Occipital lobe (tissue), 2 donors: ENCODE measurements around the gene TBCD. TPM values are rescaled to one million over a fixed set of nuclear protein-coding genes. Genes with fewer than 3 reads are reported as not detected.
"Not testable (repeated sequence)": the region's sequence is repeated elsewhere in the genome, so short reads cannot be mapped to it uniquely, and the experiment has no call there.

Experiments used
- DNase-seq: peaks from one replicate; lab custom pipeline; 2025; lab: John Stamatoyannopoulos, UW
- total RNA-seq: library from RNA; depleted of rRNA; stranded (reverse); fragments of >200 nt; gene quantifications from one replicate; pipeline ENCODE4 v1.2.3, GENCODE V29; 2014

TBCD gene
- total RNA-seq, 1 donor from 2014 or later, result 58.2 TPM

DNA sequence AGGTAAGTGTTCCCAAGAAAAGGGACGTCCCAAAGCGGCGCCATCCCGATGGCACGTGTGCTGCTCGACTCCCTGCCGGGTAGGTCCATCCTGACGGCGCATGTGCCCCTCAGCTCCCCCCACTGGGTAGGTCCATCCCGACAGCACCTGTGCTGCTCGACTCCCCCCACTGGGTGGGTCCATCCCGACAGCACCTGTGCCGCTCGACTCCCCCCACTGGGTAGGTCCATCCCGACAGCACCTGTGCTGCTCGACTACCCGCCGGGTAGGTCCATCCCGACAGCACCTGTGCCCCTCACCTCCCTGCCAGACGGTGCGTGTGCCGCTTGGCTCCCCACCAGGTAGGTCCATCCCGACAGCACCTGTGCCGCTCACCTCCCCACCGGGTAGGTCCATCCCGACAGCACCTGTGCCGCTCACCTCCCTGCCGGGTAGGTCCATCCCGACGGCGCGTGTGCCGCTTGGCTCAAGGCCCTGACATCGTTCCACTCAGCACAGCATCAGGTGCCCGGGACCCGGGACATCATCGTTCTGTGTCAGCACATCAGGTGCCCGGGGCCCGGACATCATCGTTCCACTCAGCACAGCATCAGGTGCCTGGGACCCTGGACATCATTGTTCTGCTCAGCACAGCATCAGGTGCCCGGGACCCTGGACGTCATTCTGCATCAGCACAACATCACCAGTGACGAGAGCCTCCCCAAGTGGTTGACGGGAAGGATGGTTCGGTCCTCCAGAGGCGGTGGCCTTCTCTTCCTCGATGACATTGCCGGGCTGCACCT is 22.2 kb upstream of the TBCD start:
- no peak for DNase-seq

DNA sequence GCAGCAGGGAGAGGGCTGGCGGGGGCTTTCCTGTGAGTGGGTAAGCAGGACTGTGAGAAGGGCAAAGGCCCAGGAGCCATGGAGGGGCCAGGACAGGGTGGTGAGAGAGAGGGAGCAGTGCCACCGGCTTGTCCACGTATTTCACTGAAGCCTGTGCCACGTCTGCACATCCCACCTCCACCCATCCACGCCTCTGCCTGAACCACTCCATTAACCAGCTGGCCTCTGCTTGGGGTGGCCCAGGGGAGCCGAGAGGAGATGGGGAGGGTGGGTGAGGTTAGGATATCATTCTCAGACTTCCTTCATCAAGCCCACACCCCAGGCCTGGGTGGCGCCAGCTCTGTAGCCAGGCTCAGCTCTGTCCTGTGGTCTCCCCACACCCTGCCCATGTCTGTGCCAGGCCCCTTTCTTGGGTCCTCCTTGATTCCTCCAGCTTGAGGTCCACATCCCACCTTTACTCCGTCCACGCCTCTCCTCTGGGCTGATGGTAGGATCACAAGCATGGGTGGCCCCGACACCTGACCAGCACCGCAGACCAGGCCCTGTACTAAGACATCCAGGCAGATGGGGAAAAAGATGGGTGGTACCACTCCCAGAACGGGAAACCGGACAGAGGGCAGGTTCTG is 19.6 kb upstream of the TBCD start:
- DNase-seq, result no peak

DNA sequence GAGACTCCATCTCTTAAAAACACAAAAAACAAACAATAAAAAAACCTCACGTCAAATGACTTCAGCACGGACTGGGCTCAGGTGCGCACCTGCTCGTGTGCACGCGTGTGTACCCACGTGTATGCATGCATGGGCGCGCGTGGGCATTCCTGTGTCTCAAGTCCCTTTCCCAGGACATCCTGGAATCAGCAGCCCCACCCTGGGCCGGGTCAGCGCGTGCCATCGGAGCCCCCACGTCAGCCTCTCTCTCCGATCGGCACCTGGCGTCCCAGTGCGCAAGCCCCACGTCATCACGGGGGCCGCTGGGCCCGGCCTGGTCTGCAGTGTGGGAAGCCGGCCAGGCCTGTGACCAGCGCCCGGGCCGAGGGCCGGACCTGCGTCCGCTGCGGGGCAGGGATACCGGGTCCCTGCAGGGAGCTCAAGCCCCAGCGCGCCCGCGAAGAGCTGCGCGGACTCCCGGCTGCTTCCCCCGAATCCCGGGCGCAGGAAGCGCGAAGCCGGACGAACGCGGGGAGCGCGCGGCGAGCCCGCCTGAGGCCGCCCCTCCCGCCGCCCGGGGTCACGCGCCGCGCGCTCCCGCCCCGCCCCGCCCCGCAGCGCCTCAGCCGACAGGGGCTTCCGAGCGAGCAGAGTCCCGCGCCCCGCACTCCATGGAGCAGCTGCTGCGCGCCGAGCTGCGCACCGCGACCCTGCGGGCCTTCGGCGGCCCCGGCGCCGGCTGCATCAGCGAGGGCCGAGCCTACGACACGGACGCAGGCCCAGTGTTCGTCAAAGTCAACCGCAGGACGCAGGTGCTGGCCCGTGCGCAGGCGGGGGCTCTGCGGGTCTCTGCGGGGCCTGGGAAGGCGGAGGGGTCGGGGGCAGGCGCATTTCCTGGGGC is 16.6 kb upstream of the TBCD start, which contains the start of gene FN3K:
Gene FN3K (plus strand): TSS at position 629 of the 880 bp plus-strand sequence. CDS start 22 bp downstream, at position 651.
- DNase-seq, result peak; percentile 61

DNA sequence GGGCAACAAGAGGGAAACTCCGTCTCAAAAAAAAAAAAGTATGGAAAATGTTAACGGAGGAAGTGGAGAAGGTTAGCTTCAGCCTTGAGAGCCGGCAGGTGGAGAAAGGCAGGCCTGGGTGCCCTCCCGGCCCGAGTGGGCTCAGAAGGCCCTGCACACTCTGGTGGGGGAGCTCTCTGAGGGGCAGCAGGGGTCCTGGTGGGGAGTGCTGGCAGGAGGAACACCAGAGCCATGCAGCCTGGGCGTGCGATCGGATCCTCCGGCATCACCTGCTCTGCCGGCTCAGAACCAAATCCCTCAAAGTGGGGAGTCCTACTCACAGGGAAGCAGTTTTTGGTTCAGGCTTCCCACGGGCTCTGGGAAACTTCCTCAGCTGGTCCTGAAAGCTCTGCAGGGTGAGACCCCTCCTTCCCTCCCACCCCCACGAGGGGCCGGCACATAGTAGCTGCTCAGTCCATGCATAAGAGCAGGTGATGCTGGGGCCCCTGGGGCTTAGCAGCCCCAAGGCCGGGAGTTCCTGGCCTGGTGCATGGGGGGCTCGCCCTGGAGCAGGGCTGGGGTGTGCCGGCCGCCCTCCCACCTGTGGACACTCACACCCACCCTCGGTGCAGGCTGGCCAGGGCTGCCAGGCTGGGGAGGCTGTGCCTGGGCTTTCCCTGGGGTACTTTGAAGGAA is 15.2 kb upstream of the TBCD start:
- DNase-seq, result no peak

DNA sequence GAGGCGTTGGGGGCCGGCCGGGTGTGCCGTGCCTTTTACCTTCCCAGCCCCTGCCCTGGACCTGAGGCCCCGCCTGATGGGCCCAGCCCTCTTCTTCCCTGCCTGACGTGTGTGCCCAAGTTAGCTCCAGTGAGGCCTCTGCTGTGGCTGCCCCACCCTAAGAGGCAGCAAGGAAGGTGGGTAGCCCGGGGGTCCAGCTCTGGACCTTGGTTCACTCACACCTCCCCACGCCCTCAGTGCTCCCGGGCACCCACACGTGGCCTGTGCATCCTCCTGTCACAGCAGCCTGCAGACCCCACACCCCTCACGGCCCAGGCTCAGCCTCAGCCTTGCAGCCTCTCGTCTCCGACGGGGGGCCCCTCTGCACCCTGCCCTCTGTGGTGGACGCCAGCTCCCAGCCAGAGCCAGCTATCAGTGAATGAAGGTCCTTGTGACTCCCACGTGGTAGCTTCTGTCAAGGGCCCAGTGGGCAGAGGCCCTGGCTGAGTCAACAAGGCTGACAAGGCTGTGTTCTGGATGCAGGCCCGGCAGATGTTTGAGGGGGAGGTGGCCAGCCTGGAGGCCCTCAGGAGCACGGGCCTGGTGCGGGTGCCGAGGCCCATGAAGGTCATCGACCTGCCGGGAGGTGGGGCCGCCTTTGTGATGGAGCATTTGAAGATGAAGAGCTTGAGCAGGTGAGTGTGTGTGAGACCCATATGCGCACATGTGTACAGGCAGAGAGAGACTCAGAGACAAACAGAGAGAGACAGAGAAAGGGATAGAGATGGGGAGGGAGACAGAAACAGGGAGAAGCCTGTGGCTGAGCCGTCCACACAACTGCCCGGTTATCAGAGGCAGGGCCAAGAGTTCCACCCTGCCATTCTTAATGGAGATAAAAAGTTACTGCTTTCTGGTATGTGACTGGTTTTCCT is 13.6 kb upstream of the TBCD start:
- DNase-seq, result peak; percentile 88

DNA sequence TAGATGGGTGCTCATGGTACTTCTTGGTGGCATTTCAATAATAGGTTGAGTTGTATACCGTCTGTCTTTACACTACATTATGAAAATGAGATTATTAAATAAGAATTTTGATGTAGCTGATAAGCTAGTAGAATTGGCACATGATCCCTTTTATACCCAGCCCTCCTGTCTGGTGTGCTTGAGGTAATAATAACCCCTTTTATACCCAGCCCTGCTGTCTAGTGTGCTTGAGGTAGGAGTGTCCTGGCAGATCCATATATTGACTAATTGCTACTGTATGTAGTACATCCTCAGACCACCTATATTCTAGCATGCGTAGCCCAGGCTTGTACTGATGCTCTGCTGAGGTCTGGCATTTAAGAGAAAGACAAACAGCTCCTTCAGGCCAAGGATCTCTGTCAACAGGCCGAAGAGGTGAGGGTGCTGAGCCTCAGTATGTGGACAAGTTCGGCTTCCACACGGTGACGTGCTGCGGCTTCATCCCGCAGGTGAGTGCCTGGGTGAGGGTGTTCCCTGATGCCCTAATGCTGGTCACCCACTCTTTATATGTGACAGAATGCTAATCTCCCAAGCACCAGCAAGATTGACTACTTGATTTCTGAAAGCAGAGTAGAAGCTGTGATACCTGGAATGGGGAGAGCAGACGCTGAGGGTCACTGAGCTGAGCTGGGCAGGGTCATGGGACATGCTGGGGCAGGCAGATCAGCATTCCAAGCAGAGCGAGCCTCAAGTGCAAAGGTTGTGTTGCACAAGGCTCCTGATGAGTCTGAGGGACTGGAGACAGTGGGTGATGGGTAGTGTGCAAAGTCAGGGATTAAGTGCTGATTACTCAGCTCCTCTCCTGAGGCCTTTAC is 10.7 kb upstream of the TBCD start:
- DNase-seq, result no peak

DNA sequence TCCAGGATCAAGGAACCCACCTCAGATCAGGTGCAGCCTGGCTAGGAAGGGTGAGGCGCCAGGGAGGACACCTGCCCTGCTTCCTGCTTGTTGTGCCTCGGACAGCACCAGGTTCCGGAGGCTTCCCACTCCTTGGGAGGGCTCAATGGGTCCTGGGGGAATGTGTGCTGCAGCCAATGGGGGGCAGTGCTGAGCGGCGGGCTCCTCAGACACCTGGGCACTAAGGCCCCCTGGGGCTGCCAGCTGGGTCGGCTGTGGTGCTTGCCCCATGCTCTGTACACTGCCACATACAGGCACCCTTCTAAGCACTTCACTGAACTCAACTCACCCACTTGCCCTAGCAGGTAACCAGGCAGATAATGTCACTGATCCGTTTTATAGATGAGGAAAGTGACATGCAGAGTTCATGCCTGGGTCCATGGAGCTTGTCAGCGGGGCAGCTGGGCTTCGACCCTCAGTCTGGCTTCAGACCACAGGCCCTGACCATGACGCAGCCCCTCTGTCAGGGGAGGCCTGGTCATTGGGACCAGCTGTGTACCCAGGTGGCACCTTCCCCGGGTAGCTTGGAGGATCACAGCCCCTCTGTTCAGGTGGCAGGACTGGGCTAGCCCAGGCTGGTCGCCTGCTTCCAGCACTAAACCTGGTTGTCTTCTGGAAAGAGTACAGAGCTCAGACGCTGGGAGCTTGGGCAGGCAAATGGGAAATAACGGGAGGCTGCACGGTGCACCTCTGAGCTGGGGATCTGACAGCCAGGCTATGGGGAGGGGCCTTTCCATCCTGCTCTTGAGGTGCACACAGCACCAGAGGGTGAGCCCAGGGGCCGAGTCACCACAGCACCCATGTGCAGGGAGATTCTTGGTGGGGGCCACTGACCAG is 8.3 kb upstream of the TBCD start:
- no peak for DNase-seq

DNA sequence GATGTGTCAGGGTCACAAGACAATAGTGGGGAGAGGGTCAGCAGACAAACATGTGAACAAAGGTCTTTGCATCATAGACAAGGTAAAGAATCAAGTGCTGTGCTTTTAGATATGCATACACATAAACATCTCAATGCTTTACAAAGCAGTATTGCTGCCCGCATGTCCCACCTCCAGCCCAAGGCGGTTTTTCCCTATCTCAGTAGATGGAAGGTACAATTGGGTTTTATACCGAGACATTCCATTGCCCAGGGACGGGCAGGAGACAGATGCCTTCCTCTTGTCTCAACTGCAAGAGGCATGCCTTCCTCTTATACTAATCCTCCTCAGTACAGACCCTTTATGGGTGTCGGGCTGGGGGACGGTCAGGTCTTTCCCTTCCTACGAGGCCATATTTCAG is 7.1 kb upstream of the TBCD start:
- not testable (repeated sequence) for DNase-seq

DNA sequence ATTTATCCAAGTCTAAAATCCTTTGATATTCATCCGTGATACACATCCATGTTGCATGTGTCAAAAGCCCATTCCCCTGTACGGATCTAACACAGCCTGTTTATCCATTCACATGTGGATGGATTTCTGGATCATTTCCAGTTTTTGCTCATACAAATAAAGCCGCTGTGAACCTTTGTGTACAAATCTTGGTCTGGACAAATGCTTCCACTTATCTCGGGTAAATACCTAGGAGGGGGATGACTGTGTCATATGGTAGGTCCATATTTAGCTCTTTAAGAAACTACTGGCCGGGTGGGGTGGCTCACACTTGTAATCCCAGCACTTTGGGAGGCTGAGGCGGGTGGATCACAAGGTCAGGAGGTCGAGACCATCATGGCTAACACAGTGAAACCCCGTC is 6.3 kb upstream of the TBCD start:
- DNase-seq, result no peak

DNA sequence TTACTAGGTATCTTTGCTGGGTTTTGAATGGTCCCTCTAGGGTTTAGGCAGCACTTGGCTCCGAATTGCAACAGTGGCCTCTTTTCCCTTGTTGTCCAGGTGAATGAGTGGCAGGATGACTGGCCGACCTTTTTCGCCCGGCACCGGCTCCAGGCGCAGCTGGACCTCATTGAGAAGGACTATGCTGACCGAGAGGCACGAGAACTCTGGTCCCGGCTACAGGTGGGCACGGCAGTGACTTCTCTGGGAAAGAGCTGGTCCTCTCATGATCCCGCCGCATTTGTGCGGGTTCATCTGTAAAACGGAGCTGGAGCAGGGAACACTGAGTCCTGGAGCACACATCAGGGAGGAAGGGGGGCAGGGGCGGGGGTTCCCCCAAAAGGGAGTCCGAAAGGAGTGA is 3.1 kb upstream of the TBCD start:
- no peak for DNase-seq

DNA sequence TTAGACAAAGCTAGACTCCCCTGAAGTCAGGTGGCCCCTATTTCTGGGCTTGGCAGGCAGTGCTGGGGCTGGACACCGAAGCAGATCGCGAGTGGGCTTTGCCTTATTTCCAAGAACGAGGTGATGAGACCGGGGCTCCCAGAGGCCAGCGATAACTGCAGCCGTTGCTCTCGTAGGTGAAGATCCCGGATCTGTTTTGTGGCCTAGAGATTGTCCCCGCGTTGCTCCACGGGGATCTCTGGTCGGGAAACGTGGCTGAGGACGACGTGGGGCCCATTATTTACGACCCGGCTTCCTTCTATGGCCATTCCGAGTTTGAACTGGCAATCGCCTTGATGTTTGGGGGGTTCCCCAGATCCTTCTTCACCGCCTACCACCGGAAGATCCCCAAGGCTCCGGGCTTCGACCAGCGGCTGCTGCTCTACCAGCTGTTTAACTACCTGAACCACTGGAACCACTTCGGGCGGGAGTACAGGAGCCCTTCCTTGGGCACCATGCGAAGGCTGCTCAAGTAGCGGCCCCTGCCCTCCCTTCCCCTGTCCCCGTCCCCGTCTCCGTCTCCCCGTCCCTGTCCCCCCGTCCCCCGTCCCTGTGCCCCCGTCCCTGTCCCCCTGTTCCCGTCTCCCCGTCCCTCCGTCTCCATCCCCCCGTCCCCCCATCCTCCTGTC is 1.5 kb upstream of the TBCD start:
- DNase-seq, result no peak

DNA sequence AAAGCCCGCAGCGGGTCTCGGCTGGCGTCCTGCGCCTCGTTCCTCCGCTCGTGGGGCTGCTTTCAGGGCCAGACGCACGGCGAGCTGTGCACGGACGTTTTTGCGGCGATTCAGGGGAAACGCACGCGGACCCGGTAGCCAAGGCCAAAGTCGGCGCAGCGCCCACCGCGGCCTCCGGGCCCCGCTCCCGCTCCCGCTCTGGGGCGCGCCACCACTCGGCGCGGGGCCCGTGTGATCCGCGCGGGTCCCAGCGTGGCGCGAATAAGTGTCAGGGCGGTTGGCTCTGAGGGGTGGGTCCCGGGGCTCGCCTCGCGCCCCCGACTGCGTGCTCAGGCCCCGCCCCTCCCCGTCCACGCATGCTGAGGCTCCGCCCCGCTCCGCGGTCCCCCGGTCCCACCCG is 694 bp upstream of the TBCD start:
- no peak for DNase-seq

DNA sequence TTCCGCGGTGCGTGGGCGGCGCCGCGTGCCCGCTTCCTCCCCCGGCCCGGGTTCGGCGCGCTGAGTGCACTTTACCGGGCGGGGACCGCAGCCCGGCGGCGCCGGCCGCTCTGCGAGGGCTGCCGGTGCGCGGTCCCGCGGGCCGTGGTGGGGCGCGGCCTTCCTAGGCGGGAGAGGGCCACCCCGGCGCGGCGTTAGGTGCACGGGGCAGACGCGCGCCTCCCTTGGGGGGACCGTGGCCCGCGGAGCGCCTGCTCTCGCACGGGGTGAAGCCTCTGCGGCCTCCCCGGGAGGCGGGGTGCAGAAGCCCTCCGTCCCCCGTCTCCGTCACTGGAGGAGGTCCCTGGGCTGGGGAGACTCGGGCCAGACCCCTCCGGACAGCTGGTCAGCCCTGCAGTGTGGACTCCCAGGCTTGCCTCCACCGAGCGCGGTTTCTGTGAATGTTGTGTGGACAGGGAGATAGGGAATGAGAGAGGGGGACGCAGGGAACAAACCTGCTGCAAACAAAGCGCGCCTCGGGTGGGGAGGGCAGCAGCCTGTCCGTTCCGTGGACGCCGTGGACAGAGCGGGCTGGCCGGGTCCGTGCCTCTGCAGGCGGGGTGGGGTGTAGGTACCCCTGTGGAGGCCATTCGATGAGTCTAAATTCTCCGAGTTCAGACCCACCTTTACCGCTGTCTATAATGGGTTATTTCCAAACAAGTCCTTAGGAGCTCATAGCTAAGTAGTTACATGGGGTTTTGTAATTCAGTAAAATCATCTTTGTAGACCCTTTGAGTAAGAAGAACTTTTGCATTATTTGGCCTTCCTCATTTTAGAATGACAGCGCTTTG is 721 bp downstream of the TBCD start:
- DNase-seq, result no peak

DNA sequence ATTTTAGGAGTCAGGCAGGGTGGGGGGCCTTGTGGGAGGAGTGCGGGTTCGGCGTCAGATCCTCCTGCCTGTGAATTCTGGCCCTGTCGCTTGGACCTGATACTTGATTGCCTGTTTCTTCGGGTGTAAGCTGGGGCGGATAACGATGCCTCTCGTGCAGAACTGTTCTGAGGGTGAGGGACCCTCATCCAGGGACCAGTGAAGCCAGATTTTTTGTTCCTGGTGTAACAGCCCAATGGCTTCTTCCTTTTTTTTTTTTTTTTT is 1.3 kb downstream of the TBCD start:
- no peak for DNase-seq

DNA sequence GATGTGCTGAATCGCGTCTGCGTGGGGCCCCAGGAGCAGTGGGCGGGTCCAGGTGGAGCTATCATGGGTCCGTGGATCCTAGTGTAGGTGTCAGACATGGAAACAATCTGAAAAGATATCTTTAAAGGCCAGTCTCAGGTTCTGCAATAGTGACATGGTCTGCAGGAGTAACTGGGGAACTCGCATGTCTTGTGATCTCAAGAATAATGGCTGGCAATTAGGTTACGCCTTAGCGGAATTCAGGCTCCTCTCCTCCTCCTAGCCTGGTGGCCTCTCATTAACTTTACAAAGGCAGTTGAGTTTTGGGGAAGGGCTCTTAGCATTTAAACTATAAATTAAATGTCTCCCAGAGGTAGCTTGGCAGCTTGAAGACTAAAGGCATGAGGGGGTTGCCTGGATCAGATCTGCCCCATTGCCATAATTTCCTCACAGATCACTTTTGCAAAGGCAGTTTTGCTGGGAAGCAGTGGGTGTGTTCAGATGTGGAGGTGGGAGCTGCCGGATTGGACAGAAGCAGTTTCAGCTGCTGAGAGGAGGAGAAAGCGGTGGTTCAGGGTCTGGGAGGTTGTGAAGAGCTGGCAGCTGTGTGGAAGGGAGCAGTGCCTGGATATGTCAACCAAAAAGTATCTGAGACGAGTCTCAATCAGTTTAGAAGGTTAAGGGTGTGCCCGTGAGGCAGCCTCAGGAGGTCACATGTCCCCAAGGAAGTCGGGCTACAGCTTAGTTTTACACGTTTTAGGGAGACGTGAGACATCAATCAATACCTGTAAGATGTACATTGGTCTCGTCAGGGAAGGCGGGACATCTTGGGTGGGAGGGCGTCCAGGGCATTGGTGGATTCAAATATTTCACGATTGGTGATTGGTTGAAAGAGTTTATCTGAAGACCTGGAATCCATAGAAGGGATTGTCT is 2.7 kb downstream of the TBCD start:
- no peak for DNase-seq

DNA sequence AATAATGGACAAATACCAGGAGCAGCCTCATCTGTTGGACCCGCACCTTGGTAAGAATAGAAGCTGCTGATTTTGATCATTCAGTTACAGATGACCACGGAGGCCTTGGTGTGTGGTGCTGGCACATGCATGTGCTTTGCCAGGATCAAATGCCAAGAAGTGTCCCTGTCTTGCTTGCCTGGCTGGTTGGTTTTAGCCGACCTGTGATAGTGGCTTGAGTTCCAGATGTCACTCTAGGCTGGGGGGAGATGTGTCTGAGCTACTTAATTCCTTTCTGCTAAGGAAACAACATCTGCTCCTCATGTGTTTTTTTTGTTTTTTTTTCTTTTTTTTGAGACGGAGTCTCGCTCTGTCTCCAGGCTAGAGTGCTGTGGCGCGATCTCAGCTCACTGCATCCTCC is 4.3 kb downstream of the TBCD start:
- DNase-seq, result no peak
